SK-N-SH (cell line): ENCODE data around the gene GLIS2. TPM values are rescaled to one million over a fixed set of nuclear protein-coding genes. Genes with fewer than 3 reads are reported as not detected.

Experiments used
- CTCF ChIA-PET: fragments of 300-600, 350-600 bp; formaldehyde crosslinking; extraction: SDS; loops from one replicate; lab custom pipeline; 2021; lab: Yijun Ruan, JAX
- POLR2A ChIA-PET: fragments of 350-600 bp; sonication (Branson Sonifier 250); formaldehyde crosslinking; extraction: SDS; loops from one replicate; lab custom pipeline; 2020; ENCODE audit warnings: antibody characterized with exemption, inconsistent platforms; lab: Yijun Ruan, JAX
- DNase-seq: peaks from one replicate; pipeline ENCODE4 v3.0.0; 2012
- H2AFZ ChIP-seq: fragments of 200-600 bp; sonication (generic); 2 replicates; pipeline ENCODE4 v1.8.1; 2016; ENCODE audit warnings: antibody characterized with exemption, mild to moderate bottlenecking, low read depth
- H3F3A ChIP-seq: fragments of 200-600 bp; sonication (generic); replicated peaks from 2 replicates; pipeline ENCODE3; 2016; ENCODE audit warnings: antibody characterized with exemption, mild to moderate bottlenecking; ENCODE audit not compliant: insufficient read depth
- H3K27ac ChIP-seq, 2 experiments: fragments of 200-500 bp in 1 of 2; fragments of 200-600 bp in 1 of 2; sonication (Bioruptor generic) in 1 of 2; sonication (generic), shearing (Covaris generic) in 1 of 2; 2 replicates each; pipeline versions ENCODE4 v1.5.1 to v1.6.1; 2014 to 2016; ENCODE audit warnings: low read depth in 2 of 2, inconsistent platforms in 1 of 2, low read length in 1 of 2, mild to moderate bottlenecking in 1 of 2, mixed read lengths in 1 of 2
- H3K27me3 ChIP-seq: fragments of 200-600 bp; sonication (generic), shearing (Covaris generic); 2 replicates; pipeline ENCODE4 v1.6.1; 2016; ENCODE audit warnings: mixed run types; ENCODE audit not compliant: insufficient read depth
- H3K36me3 ChIP-seq, 2 experiments: fragments of 200-500 bp in 1 of 2; fragments of 200-600 bp in 1 of 2; sonication (Bioruptor generic) in 1 of 2; sonication (generic) in 1 of 2; replicated peaks in 1 of 2; 2 replicates each; pipeline versions ENCODE3 to v1.5.1; 2014 to 2016; ENCODE audit warnings: low read length in 1 of 2, mild to moderate bottlenecking in 1 of 2; ENCODE audit not compliant: insufficient read depth in 2 of 2, control insufficient read depth in 1 of 2
- H3K4me1 ChIP-seq, 2 experiments: fragments of 200-500 bp in 1 of 2; fragments of 200-600 bp in 1 of 2; sonication (Bioruptor generic) in 1 of 2; sonication (generic), shearing (Covaris generic) in 1 of 2; 2 replicates each; pipeline versions ENCODE4 v1.5.1 to v1.6.1; 2014 to 2016; ENCODE audit warnings: low read depth in 1 of 2, low read length in 1 of 2, mixed run types in 1 of 2; ENCODE audit not compliant: insufficient read depth in 2 of 2, control insufficient read depth in 1 of 2
- H3K4me2 ChIP-seq: fragments of 200-600 bp; sonication (generic), shearing (Covaris generic); 2 replicates; pipeline ENCODE4 v1.6.1; 2017; ENCODE audit warnings: mixed run types
- H3K4me3 ChIP-seq, 2 experiments: fragments of 200-500 bp in 1 of 2; fragments of 200-600 bp in 1 of 2; sonication (Bioruptor generic) in 1 of 2; sonication (generic), shearing (Covaris generic) in 1 of 2; 2 replicates each; pipeline versions ENCODE4 v1.5.1 to v1.8.1; 2014 to 2016; ENCODE audit warnings: low read depth in 2 of 2, inconsistent platforms in 1 of 2, low read length in 1 of 2, mild to moderate bottlenecking in 1 of 2, mixed read lengths in 1 of 2, moderate library complexity in 1 of 2
- H3K79me2 ChIP-seq: fragments of 200-600 bp; sonication (generic); 2 replicates; pipeline ENCODE4 v1.8.1; 2017; ENCODE audit warnings: mild to moderate bottlenecking; ENCODE audit not compliant: insufficient read depth
- H3K9ac ChIP-seq: fragments of 200-600 bp; sonication (generic); 2 replicates; pipeline ENCODE4 v1.6.1; 2017; ENCODE audit warnings: mixed run types
- H3K9me2 ChIP-seq: fragments of 200-600 bp; sonication (generic); 2 replicates; pipeline ENCODE4 v1.6.1; 2017; ENCODE audit warnings: mixed run types
- H3K9me3 ChIP-seq: fragments of 200-600 bp; sonication (generic); 2 replicates; pipeline ENCODE4 v1.6.1; 2017; ENCODE audit warnings: mixed run types, mild to moderate bottlenecking, moderate library complexity
- H4K20me1 ChIP-seq: fragments of 200-600 bp; sonication (generic); 2 replicates; pipeline ENCODE4 v1.6.1; 2017; ENCODE audit warnings: mild to moderate bottlenecking, mixed run types; ENCODE audit not compliant: insufficient read depth
- EP300 ChIP-seq, 2 experiments: IDR thresholded peaks; 2 replicates each; pipeline versions ENCODE4 v1.4.0 to v1.6.1; 2012; ENCODE audit warnings: borderline replicate concordance in 1 of 2, low read depth in 1 of 2, low read length in 1 of 2
- FOSL2 ChIP-seq: IDR thresholded peaks from 2 replicates; pipeline ENCODE4 v1.4.0; 2012; ENCODE audit warnings: low read depth, mild to moderate bottlenecking, moderate library complexity, borderline replicate concordance
- FOXJ3 ChIP-seq: sonication (generic); formaldehyde crosslinking; IDR thresholded peaks from 2 replicates; pipeline ENCODE4 v1.5.1; 2020; ENCODE audit warnings: mild to moderate bottlenecking, missing genetic modification reagents
- IRF3 ChIP-seq: fragments of 150-350 bp; IDR thresholded peaks from 2 replicates; pipeline ENCODE4 v1.6.1; 2016; ENCODE audit warnings: mild to moderate bottlenecking, low read depth, low read length
- JUND ChIP-seq: IDR thresholded peaks from 2 replicates; pipeline ENCODE4 v1.4.0; 2012
- MEF2A ChIP-seq: IDR thresholded peaks from 2 replicates; pipeline ENCODE4 v1.4.0; 2012; ENCODE audit warnings: low read depth, borderline replicate concordance
- NRF1 ChIP-seq: IDR thresholded peaks from 2 replicates; pipeline ENCODE4 v1.6.1; 2012; ENCODE audit warnings: low read depth, mild to moderate bottlenecking, low read length
- PBX3 ChIP-seq: IDR thresholded peaks from 2 replicates; pipeline ENCODE4; 2012
- RAD21 ChIP-seq: IDR thresholded peaks from 2 replicates; pipeline ENCODE4 v1.6.1; 2012; ENCODE audit warnings: mild to moderate bottlenecking, low read length
- RXRA ChIP-seq: IDR thresholded peaks from 2 replicates; pipeline ENCODE4 v1.4.0; 2012; ENCODE audit warnings: low read depth, mild to moderate bottlenecking, borderline replicate concordance
- TCF12 ChIP-seq: IDR thresholded peaks from 2 replicates; pipeline ENCODE4 v1.4.0; 2012
- TEAD4 ChIP-seq: IDR thresholded peaks from 2 replicates; pipeline ENCODE4 v1.4.0; 2012; ENCODE audit warnings: mild to moderate bottlenecking, borderline replicate concordance; ENCODE audit not compliant: insufficient read depth
- USF1 ChIP-seq: IDR thresholded peaks from 2 replicates; pipeline ENCODE4 v1.4.0; 2012; ENCODE audit warnings: low read depth, borderline replicate concordance
- USF2 ChIP-seq: fragments of 150-350 bp; IDR thresholded peaks from 2 replicates; pipeline ENCODE4 v1.6.1; 2017; ENCODE audit warnings: antibody characterized with exemption, low read length, low read depth, borderline replicate concordance
- YY1 ChIP-seq: IDR thresholded peaks from 2 replicates; pipeline ENCODE4 v1.4.0; 2012; ENCODE audit warnings: low read depth, mild to moderate bottlenecking
- WGBS: methylation state at CpG from one replicate; pipeline ENCODE4 v1.1.6; 2017; ENCODE audit warnings: low lambda C conversion rate; 5-methylcytosine and 5-hydroxymethylcytosine counted together
- polyA plus RNA-seq, 3 experiments: library from polyadenylated mRNA; depleted of rRNA; stranded (reverse); fragments of >200 nt; gene quantifications; 2 replicates each; pipeline ENCODE4 v1.2.3, GENCODE V29; 2012
- TF ChIP-seq, protein P1 (sequence below): fragments of 200-600 bp; sonication (generic); IDR thresholded peaks from 2 replicates; pipeline ENCODE4 v1.6.1; 2017; ENCODE audit warnings: antibody characterized with exemption, mild to moderate bottlenecking, moderate library complexity

The GLIS2 gene
- polyA plus RNA-seq, 1 of the 3 experiments (the other 2 are of a cell fraction) = 6.5 TPM

GRCh38 chr16:4349332-4349731, 33.5 kb downstream of the GLIS2 start (continued):
- TF ChIP-seq USF1 = no peak
- TF ChIP-seq TEAD4 = no peak
- TF ChIP-seq TCF12 = no peak
- TF ChIP-seq RXRA = no peak
- no peak for TF ChIP-seq RAD21

GRCh38 chr16:4350365-4350786, 34.5 kb downstream of the GLIS2 start:
- ChIA-PET CTCF (interaction anchor here (0.8 to 13.0 kb wide), 14 partner anchors 9 to 367 kb away, joined by 3 to 205 read pairs (median 6); partner anchors contain the start of gene TFAP4), POLR2A (interaction anchor here (0.9 to 1.8 kb wide), 5 partner anchors 10 to 79 kb away, joined by 3 to 5 read pairs (median 4); partner anchors contain the start of gene CORO7)
- WGBS = 25% methylated on average over 21 of the region's 24 CpGs
- H2AFZ ChIP-seq = no peak overlapping the region
- peaks cover 20% of the 10 kb centered on the region for H3F3A ChIP-seq
- H3K9me3 ChIP-seq = no peaks in the 10 kb centered on the region
- H4K20me1 ChIP-seq = peaks cover 30% of the 10 kb centered on the region
- H3K4me3 ChIP-seq = peak overlapping the region; percentile 67 to 85
- peak overlapping the region; percentile 78 for H3K9ac ChIP-seq
- H3K27me3 ChIP-seq = no peaks in the 10 kb centered on the region
- TF ChIP-seq USF2 (no peak), IRF3 (no peak), RXRA (no peak), FOXJ3 (no peak)
- DNase-seq = no peak
- H3K79me2 ChIP-seq = peaks cover 55% of the 10 kb centered on the region
- no peaks in the 10 kb centered on the region for H3K9me2 ChIP-seq
- peak overlapping the region; percentile 59 to 61; a peak in 3 of 4 replicates for H3K27ac ChIP-seq
- peak overlapping the region; percentile 93 for H3K4me2 ChIP-seq
- H3K36me3 ChIP-seq = no peaks in the 10 kb centered on the region
- peaks cover 3 to 10% of the 10 kb centered on the region in 2 experiments; a peak in 3 of 4 replicates for H3K4me1 ChIP-seq

DNA sequence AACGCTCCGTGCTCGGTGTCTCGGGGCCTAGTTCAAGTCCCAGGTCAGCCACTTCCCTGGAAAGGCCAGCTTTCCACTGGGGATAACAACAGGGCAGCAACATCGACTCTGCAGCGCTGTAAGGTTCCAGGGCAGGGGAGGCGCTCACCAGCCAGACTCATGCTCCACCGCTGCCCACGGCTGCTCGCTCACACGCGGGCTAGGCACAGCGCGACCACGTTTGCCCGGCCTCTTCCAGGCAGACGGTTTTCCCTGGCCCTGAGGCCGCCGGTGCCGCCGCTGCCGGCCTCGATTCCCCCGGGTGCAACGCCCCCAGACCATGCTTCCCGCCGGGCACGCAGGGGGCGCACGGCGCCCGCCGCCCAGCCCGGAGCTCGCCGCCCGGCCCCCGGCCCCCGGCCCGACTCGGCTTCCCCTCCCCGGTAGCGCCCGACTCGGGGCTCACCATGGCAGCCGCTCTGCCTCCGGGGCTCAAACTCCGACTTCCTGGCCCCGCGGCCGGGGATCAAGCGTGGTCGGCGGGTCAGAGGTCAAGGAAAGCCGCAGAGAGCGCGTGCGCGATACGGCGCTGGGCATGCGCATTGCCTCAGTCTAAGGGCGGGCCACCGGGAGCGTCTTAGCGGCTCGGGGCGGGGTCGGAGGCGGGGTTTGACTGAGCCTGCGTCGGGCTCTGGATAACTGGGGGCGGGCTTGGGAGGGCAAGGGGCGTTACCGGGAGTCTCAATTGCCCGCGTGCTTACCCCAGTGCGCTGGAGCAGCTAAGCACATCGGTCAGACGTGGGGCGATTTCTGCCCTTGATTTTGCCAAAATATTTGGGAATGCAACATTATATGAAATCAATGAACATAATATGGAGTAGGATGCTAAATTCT, 35.2 kb downstream of the GLIS2 start, which contains the start of gene PAM16:
TSS of gene PAM16 (minus strand) at position 535 of the 873 bp plus-strand sequence. CDS start at position 448, 87 bp downstream.
- peaks cover 20% of the 10 kb centered on the region for H3F3A ChIP-seq
- peak within 1 kb of the TSS; percentile 67 to 85 for H3K4me3 ChIP-seq
- peak within 1 kb of the TSS; percentile 42; the same call in 1 of the 2 replicates for H2AFZ ChIP-seq
- DNase-seq = peak; percentile 99
- WGBS = 4% methylated on average over 11 of the region's 81 CpGs
- peaks cover 50% of the 10 kb centered on the region for H3K79me2 ChIP-seq
- no peaks in the 10 kb centered on the region for H3K9me3 ChIP-seq
- H3K4me1 ChIP-seq = peaks cover 3 to 10% of the 10 kb centered on the region in 2 experiments; a peak in 3 of 4 replicates
- ChIA-PET CTCF (interaction anchor here (0.6 to 13.0 kb wide), 15 partner anchors 9 to 151 kb away, joined by 3 to 205 read pairs (median 5); partner anchors contain the start of gene TFAP4), POLR2A (interaction anchor here (0.9 to 1.8 kb wide), 5 partner anchors 10 to 79 kb away, joined by 3 to 5 read pairs (median 4); partner anchors contain the start of gene CORO7)
- peak within 1 kb of the TSS; percentile 59 to 83 for H3K27ac ChIP-seq
- peaks cover 23% of the 10 kb centered on the region for H4K20me1 ChIP-seq
- peak within 1 kb of the TSS; percentile 78 for H3K9ac ChIP-seq
- H3K36me3 ChIP-seq = no peaks in the 10 kb centered on the region
- no peaks in the 10 kb centered on the region for H3K27me3 ChIP-seq
- peak within 1 kb of the TSS; percentile 93 for H3K4me2 ChIP-seq
- H3K9me2 ChIP-seq = no peaks in the 10 kb centered on the region
- TF ChIP-seq JUND (no peak), EP300 (IDR thresholded peaks at IDR 0.05; ENCODE audit: borderline replicate concordance in 1 of 2, low read depth in 1 of 2, low read length in 1 of 2) (no peak), RXRA (no peak), YY1 (no peak), NRF1 (peak; percentile 95), USF1 (no peak), FOSL2 (no peak), PBX3 (no peak), MEF2A (no peak)
- TF ChIP-seq, protein P1, sequence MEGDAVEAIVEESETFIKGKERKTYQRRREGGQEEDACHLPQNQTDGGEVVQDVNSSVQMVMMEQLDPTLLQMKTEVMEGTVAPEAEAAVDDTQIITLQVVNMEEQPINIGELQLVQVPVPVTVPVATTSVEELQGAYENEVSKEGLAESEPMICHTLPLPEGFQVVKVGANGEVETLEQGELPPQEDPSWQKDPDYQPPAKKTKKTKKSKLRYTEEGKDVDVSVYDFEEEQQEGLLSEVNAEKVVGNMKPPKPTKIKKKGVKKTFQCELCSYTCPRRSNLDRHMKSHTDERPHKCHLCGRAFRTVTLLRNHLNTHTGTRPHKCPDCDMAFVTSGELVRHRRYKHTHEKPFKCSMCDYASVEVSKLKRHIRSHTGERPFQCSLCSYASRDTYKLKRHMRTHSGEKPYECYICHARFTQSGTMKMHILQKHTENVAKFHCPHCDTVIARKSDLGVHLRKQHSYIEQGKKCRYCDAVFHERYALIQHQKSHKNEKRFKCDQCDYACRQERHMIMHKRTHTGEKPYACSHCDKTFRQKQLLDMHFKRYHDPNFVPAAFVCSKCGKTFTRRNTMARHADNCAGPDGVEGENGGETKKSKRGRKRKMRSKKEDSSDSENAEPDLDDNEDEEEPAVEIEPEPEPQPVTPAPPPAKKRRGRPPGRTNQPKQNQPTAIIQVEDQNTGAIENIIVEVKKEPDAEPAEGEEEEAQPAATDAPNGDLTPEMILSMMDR = 0 out of 2 replicates have a peak, but pooled peaks have one; percentile 20
